Ascending aorta (tissue), 2 donors: ENCODE measurements around the gene STX8. TPM values are rescaled to one million over a fixed set of nuclear protein-coding genes. Genes with fewer than 3 reads are reported as not detected.

ENCODE experiments used
- DNase-seq, 2 donors: peaks; one replicate each; pipeline ENCODE4 v3.0.0-alpha.2; 2019; ENCODE audit warnings: low spot score in 2 of 2
- H3K27ac ChIP-seq, 2 donors: fragments of 200-600 bp; sonication (generic); one replicate each; pipeline ENCODE4 v1.5.1; 2016 to 2017; ENCODE audit warnings: mild to moderate bottlenecking in 1 of 2
- H3K27me3 ChIP-seq: fragments of 200-600 bp; sonication (generic); one replicate; pipeline ENCODE4 v1.5.1; 2017
- H3K36me3 ChIP-seq, 2 donors: fragments of 200-600 bp; sonication (generic); one replicate each; pipeline ENCODE4 v1.5.1; 2016
- H3K4me1 ChIP-seq, 2 donors: fragments of 200-600 bp; sonication (generic); one replicate each; pipeline ENCODE4 v1.5.1; 2016 to 2017; ENCODE audit warnings: mild to moderate bottlenecking in 1 of 2
- H3K4me3 ChIP-seq, 2 donors: fragments of 200-600 bp; sonication (generic); one replicate each; pipeline ENCODE4 v1.5.1; 2016 to 2017; ENCODE audit warnings: mild to moderate bottlenecking in 1 of 2
- H3K9me3 ChIP-seq, 2 donors: fragments of 200-600 bp; sonication (generic); one replicate each; pipeline ENCODE4 v1.5.1; 2016
- intact Hi-C: fragments of 100-400 bp; cut with DNase I; formaldehyde crosslinking; loops from one replicate; pipeline ENCODE4 v1.15.1; 2023
- total RNA-seq: library from RNA; depleted of rRNA; stranded (reverse); fragments of >200 nt; gene quantifications from one replicate; pipeline ENCODE4 v1.1.0, GENCODE V29; 2016
- TF ChIP-seq, protein P1 (sequence below), 3 experiments: fragments of 200-600 bp in 2 of 3; fragments of 450-650 bp in 1 of 3; sonication (generic) in 2 of 3; IDR thresholded peaks; one replicate each; pipeline ENCODE4 v1.5.1; 2016 to 2019; ENCODE audit warnings: antibody characterized with exemption in 3 of 3, mild to moderate bottlenecking in 1 of 3, moderate library complexity in 1 of 3

Gene STX8
- total RNA-seq, 1 donor from 2014 or later = 7.6 TPM

DNA sequence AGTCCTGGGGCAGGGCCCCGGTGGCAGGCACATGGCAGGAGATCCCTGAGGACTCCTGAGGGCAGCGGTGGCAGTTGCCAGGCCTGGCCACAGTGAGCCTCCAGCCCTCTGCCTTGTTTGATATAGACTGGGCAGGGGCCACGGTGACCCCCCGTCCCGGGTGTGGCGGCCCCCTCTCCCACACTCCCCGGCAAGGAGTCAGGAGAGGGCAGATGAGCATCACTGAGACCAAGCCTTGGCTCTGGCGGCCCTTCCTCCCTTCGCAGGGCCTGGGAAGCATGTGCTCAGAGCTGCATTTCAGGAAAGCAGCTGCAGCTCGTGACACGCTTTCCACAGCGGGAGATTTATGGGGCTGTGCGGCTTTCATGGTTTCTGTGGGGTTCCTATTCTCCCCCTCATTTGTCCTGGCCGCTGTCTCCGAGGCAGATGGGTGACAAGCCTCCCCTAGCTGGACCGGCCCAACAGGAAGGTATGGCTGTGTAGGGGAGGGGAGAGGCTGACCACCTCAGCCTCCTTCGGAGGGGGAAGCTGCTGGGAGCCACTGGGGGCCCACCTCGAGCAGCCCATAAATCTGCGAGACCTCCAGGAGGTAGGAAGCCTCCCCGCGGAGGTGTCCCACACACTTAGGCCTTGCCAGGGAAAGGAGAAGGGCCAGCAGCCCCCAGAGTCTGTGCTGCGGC lies 342.9 kb downstream of the STX8 start:
- Histone ChIP-seq H3K27ac (peak overlapping the region in 1 of 2 donors; percentile 22), H3K4me3 (no peak overlapping the region), H3K36me3 (no peaks in the 10 kb centered on the region), H3K4me1 (peaks cover 4 to 17% of the 10 kb centered on the region in 2 donors), H3K27me3 (no peaks in the 10 kb centered on the region), H3K9me3 (no peaks in the 10 kb centered on the region)
- no peak for DNase-seq
- TF ChIP-seq, protein P1, sequence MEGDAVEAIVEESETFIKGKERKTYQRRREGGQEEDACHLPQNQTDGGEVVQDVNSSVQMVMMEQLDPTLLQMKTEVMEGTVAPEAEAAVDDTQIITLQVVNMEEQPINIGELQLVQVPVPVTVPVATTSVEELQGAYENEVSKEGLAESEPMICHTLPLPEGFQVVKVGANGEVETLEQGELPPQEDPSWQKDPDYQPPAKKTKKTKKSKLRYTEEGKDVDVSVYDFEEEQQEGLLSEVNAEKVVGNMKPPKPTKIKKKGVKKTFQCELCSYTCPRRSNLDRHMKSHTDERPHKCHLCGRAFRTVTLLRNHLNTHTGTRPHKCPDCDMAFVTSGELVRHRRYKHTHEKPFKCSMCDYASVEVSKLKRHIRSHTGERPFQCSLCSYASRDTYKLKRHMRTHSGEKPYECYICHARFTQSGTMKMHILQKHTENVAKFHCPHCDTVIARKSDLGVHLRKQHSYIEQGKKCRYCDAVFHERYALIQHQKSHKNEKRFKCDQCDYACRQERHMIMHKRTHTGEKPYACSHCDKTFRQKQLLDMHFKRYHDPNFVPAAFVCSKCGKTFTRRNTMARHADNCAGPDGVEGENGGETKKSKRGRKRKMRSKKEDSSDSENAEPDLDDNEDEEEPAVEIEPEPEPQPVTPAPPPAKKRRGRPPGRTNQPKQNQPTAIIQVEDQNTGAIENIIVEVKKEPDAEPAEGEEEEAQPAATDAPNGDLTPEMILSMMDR (IDR thresholded peaks at IDR 0.05) = no peak
- intact Hi-C loops = no loop called here

DNA sequence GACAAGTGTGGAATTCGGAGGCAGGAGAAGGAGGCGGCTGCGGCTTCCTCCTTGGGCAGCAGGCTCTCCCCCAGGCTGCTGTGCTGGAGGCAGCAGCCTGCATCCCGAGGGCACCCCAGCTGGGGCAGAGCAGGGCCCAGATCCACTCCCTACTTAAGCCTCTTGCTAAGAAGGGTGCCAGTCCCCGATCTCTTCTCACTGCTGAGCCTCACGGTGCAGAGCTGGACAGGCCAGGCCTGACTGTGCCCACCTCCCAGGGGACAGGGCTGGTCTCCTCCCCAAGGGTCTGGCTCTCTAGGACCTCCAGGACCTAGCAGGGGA lies 343.5 kb downstream of the STX8 start:
- H3K27me3 ChIP-seq = no peaks in the 10 kb centered on the region
- H3K9me3 ChIP-seq = no peaks in the 10 kb centered on the region
- TF ChIP-seq, protein P1 (IDR thresholded peaks at IDR 0.05) = no peak
- H3K4me1 ChIP-seq = peaks cover 4 to 17% of the 10 kb centered on the region in 2 donors
- no peak overlapping the region for H3K4me3 ChIP-seq
- DNase-seq = no peak
- intact Hi-C loops = no loop called here
- H3K27ac ChIP-seq = peak overlapping the region in 1 of 2 donors; percentile 22
- H3K36me3 ChIP-seq = no peaks in the 10 kb centered on the region

DNA sequence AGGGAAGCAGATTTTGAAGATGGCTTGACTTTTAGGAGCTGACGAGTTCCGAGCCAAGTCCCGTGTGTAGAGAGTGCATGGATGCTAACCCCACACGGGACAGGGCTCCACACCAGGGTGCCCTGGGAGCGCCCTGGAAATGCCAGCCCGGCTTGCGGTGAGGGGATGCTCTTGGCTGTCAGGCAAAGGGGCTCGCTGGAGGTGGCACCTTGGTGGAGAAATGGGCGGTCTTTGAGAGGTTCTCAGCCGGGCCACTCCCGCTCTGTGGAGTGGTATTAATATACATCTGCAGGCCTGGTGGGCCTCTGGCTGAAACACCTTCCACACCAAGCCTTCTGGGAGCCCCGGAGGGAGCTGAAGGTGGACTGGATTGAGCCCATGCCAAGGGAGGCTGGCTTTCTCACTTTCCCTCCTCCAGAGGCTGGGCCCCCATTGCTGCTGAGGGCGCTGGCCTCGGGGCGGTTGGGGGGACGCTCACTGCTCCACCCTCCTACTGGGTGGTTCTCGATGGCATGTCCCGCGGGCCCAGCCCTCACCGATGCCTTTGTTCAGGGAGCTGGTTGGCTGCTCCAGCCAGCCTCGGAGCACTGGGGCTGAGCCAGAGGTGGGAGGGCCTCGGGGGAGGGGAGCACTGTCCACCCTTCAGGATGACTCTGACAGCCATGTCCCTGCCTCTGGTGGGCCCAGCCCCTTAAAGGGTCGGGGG lies 344.0 kb downstream of the STX8 start:
- Histone ChIP-seq H3K4me1 (peaks cover 4 to 17% of the 10 kb centered on the region in 2 donors), H3K27me3 (no peaks in the 10 kb centered on the region), H3K36me3 (no peaks in the 10 kb centered on the region), H3K4me3 (no peak overlapping the region), H3K9me3 (no peaks in the 10 kb centered on the region), H3K27ac (peak overlapping the region in 1 of 2 donors; percentile 22)
- intact Hi-C loops = no loop called here
- no peak for DNase-seq
- TF ChIP-seq, protein P1 (IDR thresholded peaks at IDR 0.05) = no peak

DNA sequence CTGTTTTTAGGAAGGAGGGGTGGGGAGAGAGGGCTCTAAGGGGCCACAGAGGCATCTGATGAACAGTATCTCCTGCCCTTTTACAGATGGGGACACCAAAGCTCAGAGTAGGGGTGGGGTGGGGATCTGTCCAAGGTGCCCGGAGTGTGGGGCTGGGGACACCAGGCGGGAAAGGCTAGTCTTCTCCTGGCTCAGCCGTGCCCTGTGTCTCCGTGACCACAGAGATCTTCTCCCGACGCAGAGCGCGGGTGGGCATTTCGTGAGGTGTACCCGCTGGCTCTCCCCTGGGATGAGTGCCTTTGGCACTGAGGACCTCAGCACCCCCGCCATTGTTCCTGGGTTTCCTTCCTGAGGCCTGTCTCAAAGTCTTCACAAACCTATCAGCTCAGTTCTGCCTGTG lies 344.8 kb downstream of the STX8 start:
- H3K4me3 ChIP-seq = no peak overlapping the region
- no peaks in the 10 kb centered on the region for H3K36me3 ChIP-seq
- peaks cover 4 to 15% of the 10 kb centered on the region in 2 donors for H3K4me1 ChIP-seq
- TF ChIP-seq, protein P1 (IDR thresholded peaks at IDR 0.05) = no peak
- no peaks in the 10 kb centered on the region for H3K9me3 ChIP-seq
- intact Hi-C loops = no loop called here
- no peak for DNase-seq
- H3K27ac ChIP-seq = peak overlapping the region in 1 of 2 donors; percentile 22
- no peaks in the 10 kb centered on the region for H3K27me3 ChIP-seq

DNA sequence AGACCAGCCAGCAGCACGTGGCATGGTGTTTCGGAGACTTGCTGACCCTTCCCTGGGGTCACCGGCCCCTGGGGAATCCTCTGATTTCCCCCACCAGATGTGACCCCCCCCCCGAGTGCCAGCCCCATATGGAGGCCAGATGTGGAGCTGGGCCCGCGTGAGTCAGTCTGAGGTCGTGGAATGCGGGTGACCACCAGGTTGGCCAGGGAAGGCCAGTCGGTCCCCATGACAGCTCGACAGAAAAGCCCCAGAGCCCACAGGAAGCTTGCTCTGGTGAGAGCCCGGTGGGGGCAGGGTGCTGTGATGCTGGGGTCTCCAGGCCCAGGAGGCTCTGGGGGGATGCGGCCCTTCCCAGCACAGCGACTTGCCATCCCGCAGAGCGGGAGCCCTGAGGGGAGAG lies 345.3 kb downstream of the STX8 start:
- Histone ChIP-seq H3K4me3 (no peak overlapping the region), H3K27ac (peak overlapping the region in 1 of 2 donors; percentile 22), H3K36me3 (no peaks in the 10 kb centered on the region), H3K4me1 (peaks cover 4 to 19% of the 10 kb centered on the region in 2 donors), H3K9me3 (no peaks in the 10 kb centered on the region), H3K27me3 (no peaks in the 10 kb centered on the region)
- TF ChIP-seq, protein P1 (IDR thresholded peaks at IDR 0.05) = no peak
- DNase-seq = no peak
- intact Hi-C loops = no loop called here
